GM21717 (cell line): ENCODE data around the gene CHPF2.
A peak's percentile ranks its signal among the peaks of the same experiment; 100 is the strongest.

Source experiments
- ATAC-seq: cut with Tn5 transposase; IDR thresholded peaks from one replicate; pipeline ENCODE4 v1.9.1; 2021; ENCODE audit warnings: mild to moderate bottlenecking, moderate library complexity; ENCODE audit not compliant: unreplicated experiment

CHPF2 gene

GRCh38 chr7:151204383-151205032 lies 27.8 kb upstream of the CHPF2 start:
- no peak for ATAC-seq

GRCh38 chr7:151205730-151206129 lies 26.6 kb upstream of the CHPF2 start:
- no peak for ATAC-seq

GRCh38 chr7:151206914-151207313 lies 25.4 kb upstream of the CHPF2 start:
- ATAC-seq: no peak

GRCh38 chr7:151207315-151207714 lies 25.0 kb upstream of the CHPF2 start:
- no peak for ATAC-seq

- no peak for ATAC-seq
These were observed 24.5 kb upstream of the CHPF2 start for GRCh38 chr7:151207804-151208203.

- no peak for ATAC-seq
These were observed 23.9 kb upstream of the CHPF2 start for GRCh38 chr7:151208253-151208862.

- ATAC-seq: no peak
These were observed 22.7 kb upstream of the CHPF2 start for GRCh38 chr7:151209588-151209987.

- ATAC-seq: no peak
These were observed 22.0 kb upstream of the CHPF2 start, which contains the start of gene H2BK1 for GRCh38 chr7:151210087-151210854. Gene H2BK1 (minus strand): TSS chr7:151210488. CDS start chr7:151210318, 170 bp downstream.

- ATAC-seq: no peak
These were observed 21.0 kb upstream of the CHPF2 start for GRCh38 chr7:151211155-151211772.

GRCh38 chr7:151212626-151213025 lies 19.7 kb upstream of the CHPF2 start:
- no peak for ATAC-seq

- ATAC-seq: no peak
These were observed 18.5 kb upstream of the CHPF2 start for GRCh38 chr7:151213826-151214225.

GRCh38 chr7:151215396-151215795 lies 16.9 kb upstream of the CHPF2 start:
- ATAC-seq: no peak

- no peak for ATAC-seq
These were observed 14.1 kb upstream of the CHPF2 start for GRCh38 chr7:151218170-151218569.

GRCh38 chr7:151223728-151224127 lies 8.6 kb upstream of the CHPF2 start:
- ATAC-seq: no peak

- no peak for ATAC-seq
These were observed 6.3 kb upstream of the CHPF2 start for GRCh38 chr7:151225948-151226510.

- peak; percentile 2 for ATAC-seq
These were observed 5.8 kb upstream of the CHPF2 start for GRCh38 chr7:151226560-151226874.

GRCh38 chr7:151226875-151227782 lies 5.2 kb upstream of the CHPF2 start, which contains the start of gene ABCF2:
Gene ABCF2 (minus strand): TSS chr7:151227205. CDS start chr7:151226458, 747 bp downstream.
- ATAC-seq: peak; percentile 99

- ATAC-seq: no peak
These were observed 4.0 kb upstream of the CHPF2 start for GRCh38 chr7:151228024-151228866.

GRCh38 chr7:151229249-151229648 lies 3.0 kb upstream of the CHPF2 start:
- no peak for ATAC-seq
